NCI-H446 (cell line): ENCODE results near the gene RTL10.
A peak's percentile ranks its signal among the peaks of the same experiment; 100 is the strongest.

Source experiments
- DNase-seq, 2 experiments: peaks; one replicate each; lab custom pipeline; 2025; lab: John Stamatoyannopoulos, UW

The RTL10 gene

DNA sequence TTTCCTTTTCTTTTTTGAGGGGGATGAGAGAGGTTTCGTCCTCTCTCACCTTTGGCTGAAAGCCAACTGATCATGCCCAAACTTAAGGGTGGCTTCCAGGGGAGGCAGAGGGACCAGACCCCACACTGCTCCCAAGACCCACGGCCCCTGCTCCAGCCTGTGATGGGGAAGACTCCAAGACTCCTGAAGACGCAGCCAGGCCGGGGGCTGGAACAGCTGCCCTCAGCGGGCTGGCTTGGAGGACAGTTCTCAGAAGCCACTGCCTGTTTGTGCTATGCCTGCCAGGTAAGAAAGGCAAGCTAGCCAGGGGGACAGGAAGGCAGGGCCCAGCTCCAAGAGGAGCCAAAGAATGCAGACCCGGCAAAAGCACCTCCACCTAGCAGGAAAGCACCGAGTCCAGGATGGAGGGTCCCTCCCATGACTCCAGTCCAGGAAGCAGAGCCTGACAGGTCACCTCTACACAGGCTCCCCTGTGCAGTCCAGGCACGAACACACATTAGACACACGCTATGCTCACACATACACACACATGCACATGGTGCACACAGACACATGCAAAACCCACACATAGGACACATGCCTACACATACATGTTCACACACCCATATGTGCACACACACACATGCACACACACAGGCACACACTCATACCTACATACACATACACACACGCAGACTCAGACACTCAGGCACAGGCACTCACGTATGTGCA lies 31.3 kb downstream of the RTL10 start:
- no peak for DNase-seq

GRCh38 chr22:19822301-19823117 lies 32.2 kb downstream of the RTL10 start:
- no peak for DNase-seq

DNA sequence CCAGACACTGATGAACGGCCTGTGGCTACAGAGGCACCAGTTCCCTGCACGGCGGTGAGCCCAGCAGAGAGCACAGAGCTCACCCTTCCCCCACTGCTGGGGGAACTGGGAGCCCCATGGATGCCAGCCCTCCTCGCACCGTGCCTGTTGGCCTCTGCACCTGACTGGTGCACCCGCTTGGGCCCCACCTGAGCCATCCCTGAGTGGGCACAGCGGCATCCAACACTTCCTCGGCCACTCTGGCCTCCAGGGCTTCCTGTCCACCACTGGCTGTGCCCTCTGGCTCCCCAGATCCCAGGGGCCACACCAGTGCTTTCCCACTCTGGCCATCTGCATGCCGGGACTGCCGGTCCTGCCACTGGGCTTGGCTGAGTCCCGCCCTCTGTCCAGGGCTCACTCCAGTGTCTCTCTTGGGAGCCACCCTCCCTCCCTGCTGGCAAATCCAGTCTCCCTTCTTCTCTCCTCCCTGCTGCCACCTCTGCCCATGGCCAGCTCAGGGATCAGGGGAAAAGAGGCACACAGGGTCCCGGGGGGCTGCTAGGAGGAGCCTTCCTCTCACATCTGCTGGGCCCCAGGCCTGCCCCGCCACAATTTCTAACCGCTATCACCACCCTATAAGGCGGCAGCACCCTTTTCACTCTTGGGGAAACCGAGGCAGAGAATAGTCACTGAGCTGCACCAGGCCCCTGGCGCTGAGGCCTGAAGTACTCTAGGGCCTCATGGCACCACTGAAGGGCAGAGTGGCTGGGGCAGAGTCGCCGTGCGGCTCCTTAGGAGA lies 33.0 kb downstream of the RTL10 start:
- no peak for DNase-seq

DNA sequence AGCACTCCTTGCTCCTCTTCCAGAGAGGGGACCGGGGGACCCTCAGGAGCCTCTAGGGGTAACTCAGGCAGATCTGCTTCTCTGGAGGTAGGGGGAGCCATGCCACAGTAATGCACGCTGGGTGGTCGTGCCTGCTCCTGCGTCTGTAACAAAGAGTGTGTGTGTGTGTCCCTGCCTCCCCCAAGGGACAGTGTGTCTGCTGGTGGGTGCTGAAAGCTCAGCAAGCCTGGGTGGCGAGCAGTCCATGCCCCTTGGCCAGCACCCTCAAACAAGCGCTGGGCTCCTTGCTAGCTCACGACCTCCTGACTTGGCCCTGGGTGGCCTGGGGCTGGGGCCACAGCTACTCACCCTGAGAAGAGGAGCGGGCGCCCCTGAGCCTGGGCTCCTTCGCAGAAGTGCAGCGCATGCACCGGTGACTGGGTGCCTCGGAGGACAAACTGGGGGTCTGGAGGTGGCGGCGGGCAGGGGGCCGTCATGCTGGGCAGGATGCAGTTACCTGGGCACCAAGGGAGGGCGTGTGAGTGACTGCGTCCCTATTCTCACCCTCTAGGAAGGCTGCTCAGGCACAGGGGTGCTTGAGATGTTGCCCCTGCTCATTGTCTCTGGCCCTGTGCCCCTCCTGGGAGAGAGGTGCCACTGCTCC lies 33.7 kb downstream of the RTL10 start:
- DNase-seq = no peak

DNA sequence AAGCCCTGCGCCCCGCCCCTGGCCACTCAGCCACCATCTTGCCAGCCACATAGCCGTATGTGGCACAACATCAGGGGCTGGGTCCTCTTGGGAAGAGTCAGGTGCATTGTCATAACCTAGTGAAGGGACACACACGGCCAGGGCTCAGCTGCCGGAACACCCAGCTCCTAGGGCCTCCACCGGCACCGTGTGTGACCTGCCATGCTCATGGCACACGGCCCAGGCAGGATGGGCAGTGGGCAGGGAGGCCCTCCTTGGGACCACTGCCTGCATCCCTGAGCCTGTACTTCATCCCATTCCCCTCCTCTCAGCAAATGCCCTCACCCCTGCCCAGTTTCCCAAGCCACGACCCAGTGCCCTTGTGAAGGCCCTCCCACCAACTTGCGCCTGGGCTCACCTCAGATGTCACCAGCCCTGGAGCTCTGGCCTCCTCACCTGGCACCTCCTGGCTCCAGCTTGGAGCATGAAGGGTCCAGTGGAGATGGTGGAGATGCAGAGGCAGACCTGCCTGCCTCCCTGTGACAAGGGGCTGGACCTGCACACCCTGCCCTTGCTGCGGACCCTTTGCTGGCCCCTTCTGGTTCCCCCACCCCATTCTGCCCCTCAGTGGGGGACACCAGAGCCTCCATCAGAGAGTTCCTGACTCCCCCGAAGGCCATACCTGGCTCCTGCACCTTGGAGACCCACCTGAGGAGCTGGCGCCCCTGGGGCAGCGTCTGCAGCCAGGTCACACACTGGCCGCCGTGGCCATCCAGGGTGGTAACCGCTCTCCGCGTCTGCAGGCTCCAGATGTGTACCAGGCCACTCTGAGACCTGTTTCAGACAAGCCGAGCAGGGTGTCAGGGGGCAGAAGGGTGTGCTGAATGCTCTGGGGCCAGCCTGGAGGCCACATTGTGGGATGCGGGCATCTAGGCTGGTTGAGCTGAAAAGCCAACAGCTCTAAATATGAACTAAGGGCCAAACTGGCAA lies 34.5 kb downstream of the RTL10 start:
- no peak for DNase-seq

DNA sequence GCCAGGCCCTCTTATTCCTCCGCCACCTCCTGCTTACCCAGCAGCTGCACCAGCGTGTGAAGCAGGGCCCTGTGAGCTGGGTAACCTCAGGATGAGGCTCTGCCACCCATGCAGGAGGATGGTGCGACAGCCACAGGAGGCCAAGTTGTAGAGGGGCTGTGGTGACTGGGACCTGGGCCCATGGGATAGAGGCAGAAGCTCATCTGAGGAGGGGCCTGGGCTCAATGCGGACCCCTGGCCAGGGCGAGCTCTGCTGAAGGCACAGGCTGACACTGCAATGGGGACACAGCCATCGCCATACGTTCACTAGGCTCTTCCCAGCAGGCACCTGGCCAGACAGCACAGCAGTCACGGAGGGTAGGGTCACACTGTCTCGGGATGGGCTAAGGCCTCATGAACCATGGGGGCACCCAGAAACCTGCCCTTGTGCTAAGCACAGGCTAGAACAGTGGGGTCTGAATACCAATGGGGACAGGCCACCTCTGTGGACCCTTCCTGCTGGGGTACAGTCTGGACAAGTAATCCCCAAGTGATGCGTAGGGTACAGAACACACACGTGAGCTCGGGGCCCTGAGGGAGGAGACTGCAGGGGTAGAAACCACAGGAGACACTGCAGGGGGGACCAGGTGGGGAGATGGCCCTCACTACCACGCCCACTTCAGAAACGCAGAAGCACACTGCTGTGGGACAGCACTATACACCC lies 35.3 kb downstream of the RTL10 start:
- no peak for DNase-seq

DNA sequence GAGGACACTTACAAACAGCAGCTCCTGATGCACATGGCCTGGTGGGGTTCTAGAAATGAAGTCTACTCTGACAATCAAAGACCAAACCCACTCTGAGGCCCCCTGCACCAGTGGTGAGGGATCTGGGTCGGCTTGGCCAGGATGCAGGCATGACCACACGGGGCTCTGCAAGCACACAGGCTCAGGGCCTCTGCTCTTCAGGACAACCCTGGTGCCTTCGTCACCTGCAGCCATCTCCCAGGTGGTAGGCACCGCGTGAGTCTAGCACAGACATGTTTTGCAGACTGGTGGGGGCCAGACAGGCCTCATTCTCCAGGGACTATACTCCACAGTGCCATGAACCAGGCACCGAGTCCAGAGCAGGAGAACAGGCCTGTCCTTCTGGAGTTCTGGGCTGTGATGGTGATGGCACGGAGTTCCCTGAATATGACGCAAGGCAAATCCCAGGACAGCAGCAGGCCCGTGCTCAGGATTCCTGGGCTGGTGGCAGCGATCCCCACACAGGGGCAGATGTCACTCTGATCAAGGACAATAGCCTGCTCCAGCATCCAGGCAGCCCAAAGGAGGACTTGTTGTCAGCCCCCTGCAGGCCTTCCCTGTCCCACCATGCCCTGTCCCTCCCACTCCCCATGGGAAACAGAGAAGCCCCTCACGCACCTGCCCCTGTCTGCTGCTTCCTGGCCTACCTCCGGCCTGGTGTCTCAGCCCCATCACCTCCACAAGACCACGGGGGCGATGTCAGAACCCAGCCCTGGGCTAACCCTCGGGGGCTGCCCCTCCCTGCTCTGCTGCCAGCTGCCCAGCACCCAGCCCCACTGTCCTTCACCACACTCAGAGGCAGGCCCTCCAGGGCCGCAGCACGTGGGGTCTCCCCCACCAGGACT lies 36.1 kb downstream of the RTL10 start:
- no peak for DNase-seq

GRCh38 chr22:19816372-19817119 lies 38.1 kb downstream of the RTL10 start:
- no peak for DNase-seq

GRCh38 chr22:19815823-19816290 lies 38.8 kb downstream of the RTL10 start:
- no peak for DNase-seq

DNA sequence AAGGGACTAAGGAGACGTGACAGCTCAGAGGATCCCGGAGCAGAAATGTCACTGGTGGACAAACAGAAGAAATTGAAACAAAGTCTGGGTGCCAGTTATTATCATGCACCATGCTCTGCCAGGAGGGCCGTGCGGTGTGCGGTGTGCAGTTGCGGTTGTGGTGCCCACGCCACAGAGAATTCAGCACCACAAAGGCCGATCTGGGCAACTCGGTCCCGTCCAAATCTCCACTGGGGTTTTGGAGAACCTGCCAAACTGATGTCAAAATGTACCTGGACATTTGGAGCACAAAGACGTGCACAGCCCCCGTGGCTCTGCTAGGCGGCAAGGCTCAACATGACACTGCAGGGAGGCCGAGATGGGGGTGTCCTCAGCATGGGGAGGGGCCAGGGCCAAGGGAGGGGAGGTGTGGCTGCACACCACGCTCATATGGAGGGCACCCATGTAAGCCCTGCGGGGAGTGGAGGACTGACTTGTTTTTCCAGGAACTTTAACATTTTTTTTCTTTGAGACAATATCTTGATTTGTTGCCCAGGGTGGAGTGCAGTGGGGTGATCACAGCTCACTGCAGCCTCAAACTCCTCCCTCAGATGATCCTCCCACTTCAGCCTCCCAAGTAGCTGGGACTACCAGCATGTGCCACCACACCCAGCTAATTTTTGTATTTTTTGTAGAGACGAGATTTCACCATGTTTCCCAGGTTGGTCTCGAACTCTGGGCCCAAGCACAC lies 39.4 kb downstream of the RTL10 start:
- DNase-seq = no peak

- no peak for DNase-seq
These were observed 40.2 kb downstream of the RTL10 start for GRCh38 chr22:19814428-19814827.

DNA sequence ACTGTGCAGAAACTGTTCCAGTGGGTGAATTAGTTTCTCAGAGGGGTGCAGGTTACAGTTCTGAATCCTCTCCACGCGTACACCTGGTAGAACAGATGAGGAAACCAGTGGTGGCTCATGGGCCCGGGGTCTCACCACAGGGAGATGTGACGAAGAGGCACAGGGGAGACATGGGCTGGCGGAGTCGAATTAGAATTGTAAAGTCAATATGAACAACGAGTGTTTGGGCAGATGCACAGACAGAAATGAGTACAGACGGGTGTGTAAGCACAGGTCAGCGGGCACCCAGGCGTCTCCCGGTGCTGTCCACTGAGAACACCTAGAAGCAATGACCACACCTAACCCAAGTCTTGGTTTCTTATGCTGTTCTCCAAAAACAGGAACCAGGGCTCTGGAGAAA lies 41.8 kb downstream of the RTL10 start:
- DNase-seq = no peak

DNA sequence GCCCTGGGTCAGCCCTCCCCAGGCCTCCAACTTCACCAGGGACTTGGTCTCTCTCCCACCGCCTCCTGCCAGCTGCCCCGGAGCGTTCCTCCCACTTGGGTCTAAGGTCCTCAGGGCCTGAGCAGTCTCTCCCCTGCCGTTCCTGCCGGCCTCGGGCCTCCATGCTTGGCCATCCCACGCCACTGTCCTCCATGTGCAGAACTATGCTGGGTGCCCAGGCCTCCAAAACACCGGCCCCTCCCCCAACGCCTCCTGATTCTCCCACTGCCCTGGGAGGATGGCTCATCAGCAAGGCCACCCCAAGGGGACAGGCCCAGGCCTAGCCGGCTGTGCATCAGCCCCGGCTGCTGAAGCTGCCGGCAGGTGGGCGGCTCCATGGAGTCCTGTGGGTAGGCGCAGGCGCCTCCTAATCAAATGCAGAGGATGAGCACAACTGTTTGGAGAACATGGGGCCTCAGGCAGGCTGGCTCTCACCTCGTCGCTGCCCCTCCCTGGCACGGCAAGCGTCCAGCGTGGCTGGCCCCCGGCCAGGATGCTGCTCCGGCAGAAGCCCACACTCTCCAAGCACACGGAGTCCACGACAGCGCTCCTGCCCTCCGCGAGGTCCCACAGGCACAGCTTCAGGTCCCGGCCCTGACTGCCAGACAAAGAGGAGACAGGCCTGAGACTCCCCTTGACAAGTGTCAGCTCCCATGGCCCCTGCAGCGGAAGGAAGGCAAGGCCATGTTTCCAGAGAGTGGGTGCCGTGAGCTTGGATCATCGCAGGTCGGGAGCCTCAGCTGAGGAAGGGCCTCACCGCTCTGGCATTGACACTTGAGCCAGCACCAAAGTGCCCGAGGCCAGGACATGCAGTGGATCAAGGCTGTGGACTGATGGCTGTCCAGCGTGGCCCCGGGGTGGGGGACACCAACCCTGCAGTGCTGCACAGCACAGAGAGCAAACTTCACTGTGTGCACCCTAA lies 42.6 kb downstream of the RTL10 start:
- no peak for DNase-seq

GRCh38 chr22:19811211-19811621 lies 43.5 kb downstream of the RTL10 start:
- DNase-seq = no peak

GRCh38 chr22:19810381-19811201 lies 44.1 kb downstream of the RTL10 start:
- peak; percentile 2 to 22 for DNase-seq

GRCh38 chr22:19809741-19810140 lies 44.9 kb downstream of the RTL10 start:
- DNase-seq = no peak
